IPS-18a (cell line): ENCODE data around the gene HADHA.

ENCODE experiments used
- H3K27ac ChIP-seq: one replicate; pipeline ENCODE4 v1.5.1; 2013; ENCODE audit warnings: low read length
- H3K27me3 ChIP-seq: one replicate; pipeline ENCODE4 v1.6.1; 2013; ENCODE audit warnings: mild to moderate bottlenecking, low read length; ENCODE audit not compliant: control insufficient read depth, insufficient read depth
- H3K36me3 ChIP-seq: one replicate; pipeline ENCODE4 v1.6.1; 2013; ENCODE audit warnings: low read depth, low read length; ENCODE audit not compliant: control insufficient read depth
- H3K4me1 ChIP-seq: one replicate; pipeline ENCODE4 v1.6.1; 2013; ENCODE audit warnings: low read depth, low read length; ENCODE audit not compliant: control insufficient read depth
- H3K4me3 ChIP-seq: one replicate; pipeline ENCODE4 v1.5.1; 2013; ENCODE audit warnings: low read length
- H3K9ac ChIP-seq: one replicate; pipeline ENCODE4 v1.6.1; 2013; ENCODE audit warnings: mild to moderate bottlenecking, low read length, moderate library complexity
- H3K9me3 ChIP-seq: one replicate; pipeline ENCODE4 v1.6.1; 2013; ENCODE audit warnings: low read depth, low read length; ENCODE audit not compliant: control insufficient read depth

Gene HADHA

DNA sequence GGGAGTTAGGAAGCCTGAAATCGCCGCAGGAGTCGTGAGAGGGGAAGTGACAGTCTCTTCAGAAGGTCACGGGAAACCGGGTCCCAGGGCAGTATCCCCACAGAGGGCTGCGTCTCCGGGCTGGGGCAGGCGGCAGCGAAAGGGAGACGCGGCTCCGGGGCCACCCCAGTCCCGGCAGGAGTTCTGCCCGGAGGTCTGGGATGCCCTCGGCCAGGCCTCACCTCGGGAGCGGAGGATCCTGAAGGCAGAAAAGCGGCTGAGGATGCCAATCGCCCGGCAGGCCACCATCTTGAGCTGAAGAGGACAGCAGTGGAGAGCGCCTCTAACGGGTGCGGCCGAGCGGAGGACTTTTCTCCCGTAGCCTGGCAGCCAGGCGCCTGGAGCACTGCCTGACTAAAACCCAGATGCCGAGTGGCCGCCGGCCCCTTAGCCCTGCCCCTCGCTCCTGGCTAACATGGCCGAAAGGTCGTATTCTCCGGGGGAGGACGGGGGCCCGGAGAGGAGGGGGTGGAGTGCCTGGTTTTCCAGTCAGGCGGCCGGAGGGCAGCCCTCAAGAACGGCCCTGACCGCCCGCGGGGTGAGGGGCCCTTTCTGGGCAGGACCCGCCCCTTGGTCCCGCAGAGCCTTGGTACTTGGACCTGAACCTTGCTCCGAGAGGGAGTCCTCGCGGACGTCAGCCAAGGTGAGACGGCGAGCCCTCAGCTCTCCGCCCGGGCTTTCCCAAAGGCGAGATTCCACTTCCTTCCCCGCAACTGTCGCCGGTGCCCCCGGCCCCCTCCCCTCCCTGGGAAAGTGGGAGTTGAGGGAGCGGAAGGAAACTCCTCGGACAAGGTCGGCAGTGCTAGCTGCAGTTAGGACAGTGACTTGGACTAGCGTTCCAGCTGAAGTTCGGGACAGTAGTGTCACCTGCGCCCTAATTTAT lies at the start of gene HADHA, which contains the start of gene HADHB:
Gene HADHA, minus strand, starts transcription at position 324 of the 922 bp plus-strand sequence. Its CDS starts 36 bp downstream, at position 288.
Gene HADHB, plus strand, starts transcription at position 631 of the 922 bp plus-strand sequence. CDS start 9,316 bp downstream, outside the sequence.
- Histone ChIP-seq H3K4me1 (peaks cover 12% of the 10 kb centered on the region), H3K9me3 (no peaks in the 10 kb centered on the region), H3K4me3 (peak within 1 kb of the TSS; percentile 81), H3K27me3 (no peaks in the 10 kb centered on the region), H3K36me3 (no peaks in the 10 kb centered on the region), H3K27ac (peak within 1 kb of the TSS; percentile 76), H3K9ac (peak within 1 kb of the TSS; percentile 64)

DNA sequence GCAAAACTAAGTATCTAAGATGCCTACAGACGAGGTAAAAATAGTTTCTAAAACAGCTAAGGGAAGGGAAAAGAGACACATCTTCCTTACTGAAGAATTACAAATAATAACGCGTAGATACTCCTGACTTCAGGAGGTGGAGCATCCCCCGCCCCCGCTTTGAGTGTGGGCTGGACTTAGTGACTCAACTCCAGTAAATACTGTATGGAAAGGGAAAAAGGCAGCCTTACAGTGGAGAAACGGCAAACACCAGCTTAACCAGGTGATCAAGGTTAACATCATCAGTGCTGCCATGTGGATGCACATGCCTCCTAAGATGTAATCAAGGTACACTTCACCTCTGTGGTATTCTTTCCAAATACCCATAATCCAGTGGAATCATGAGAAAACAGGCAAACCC lies 48.2 kb upstream of the HADHA start:
- Histone ChIP-seq H3K9me3 (no peaks in the 10 kb centered on the region), H3K9ac (no peak overlapping the region), H3K4me1 (no peaks in the 10 kb centered on the region), H3K27me3 (no peaks in the 10 kb centered on the region), H3K36me3 (peaks cover 4% of the 10 kb centered on the region), H3K27ac (no peak overlapping the region), H3K4me3 (no peak overlapping the region)

GRCh38 chr2:26290001-26290400 lies 45.6 kb upstream of the HADHA start:
- peaks cover 13% of the 10 kb centered on the region for H3K36me3 ChIP-seq
- H3K27me3 ChIP-seq, result no peaks in the 10 kb centered on the region
- no peaks in the 10 kb centered on the region for H3K9me3 ChIP-seq
- no peak overlapping the region for H3K9ac ChIP-seq
- no peak overlapping the region for H3K27ac ChIP-seq
- no peaks in the 10 kb centered on the region for H3K4me1 ChIP-seq
- H3K4me3 ChIP-seq, result no peak overlapping the region

- Histone ChIP-seq H3K9ac (no peak overlapping the region), H3K27me3 (no peaks in the 10 kb centered on the region), H3K36me3 (peaks cover 29% of the 10 kb centered on the region), H3K4me1 (no peaks in the 10 kb centered on the region), H3K9me3 (no peaks in the 10 kb centered on the region), H3K27ac (no peak overlapping the region), H3K4me3 (no peak overlapping the region)
These were observed 41.5 kb upstream of the HADHA start for GRCh38 chr2:26285931-26286330.

DNA sequence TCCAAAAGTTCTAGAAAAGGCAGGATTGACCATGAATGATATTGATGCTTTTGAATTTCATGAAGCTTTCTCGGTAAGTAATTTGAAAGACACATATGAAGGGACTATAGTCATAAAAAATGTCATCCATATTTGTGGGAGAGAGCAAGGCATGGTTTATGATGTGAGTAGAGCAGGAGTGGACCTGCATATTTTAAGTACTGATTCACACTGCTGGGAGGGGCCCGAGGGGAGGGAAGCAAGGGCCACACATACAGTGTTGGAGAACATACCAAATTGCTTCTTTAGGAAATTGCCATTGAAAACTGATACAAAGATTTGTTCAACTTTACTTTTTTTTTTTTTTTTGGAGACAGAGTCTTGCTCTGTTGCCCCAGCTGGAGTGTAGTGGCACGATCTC lies 39.7 kb upstream of the HADHA start:
- H3K9me3 ChIP-seq, result no peaks in the 10 kb centered on the region
- H3K27me3 ChIP-seq, result no peaks in the 10 kb centered on the region
- H3K4me1 ChIP-seq, result no peaks in the 10 kb centered on the region
- H3K36me3 ChIP-seq, result peaks cover 35% of the 10 kb centered on the region
- H3K9ac ChIP-seq, result no peak overlapping the region
- H3K27ac ChIP-seq, result no peak overlapping the region
- H3K4me3 ChIP-seq, result no peak overlapping the region

DNA sequence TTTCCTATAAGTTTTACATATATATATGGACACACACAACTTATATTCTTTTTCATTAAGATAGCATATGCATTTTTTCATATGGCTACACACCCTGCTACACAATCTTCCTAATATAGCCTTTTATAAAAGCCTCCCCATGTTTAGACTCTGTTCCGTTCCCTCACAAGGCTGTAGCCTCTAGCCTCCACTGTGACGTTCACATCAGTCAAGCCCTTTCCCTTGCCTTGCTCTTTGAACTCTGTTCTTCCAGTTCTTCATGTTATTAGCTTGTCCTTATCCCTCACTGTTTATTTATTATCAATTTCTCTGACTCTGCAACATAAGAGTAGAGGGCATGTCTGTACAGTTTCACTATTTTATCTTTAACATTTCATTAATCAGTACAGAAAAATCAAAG lies 39.2 kb upstream of the HADHA start:
- Histone ChIP-seq H3K4me3 (no peak overlapping the region), H3K4me1 (no peaks in the 10 kb centered on the region), H3K27ac (no peak overlapping the region), H3K9me3 (no peaks in the 10 kb centered on the region), H3K36me3 (peaks cover 38% of the 10 kb centered on the region), H3K27me3 (no peaks in the 10 kb centered on the region), H3K9ac (no peak overlapping the region)

- Histone ChIP-seq H3K9ac (no peak overlapping the region), H3K27ac (no peak overlapping the region), H3K36me3 (peaks cover 40% of the 10 kb centered on the region), H3K9me3 (no peaks in the 10 kb centered on the region), H3K27me3 (no peaks in the 10 kb centered on the region), H3K4me1 (no peaks in the 10 kb centered on the region), H3K4me3 (no peak overlapping the region)
These were observed 36.8 kb upstream of the HADHA start for GRCh38 chr2:26281226-26281625.

- no peaks in the 10 kb centered on the region for H3K9me3 ChIP-seq
- H3K9ac ChIP-seq, result no peak overlapping the region
- H3K36me3 ChIP-seq, result peaks cover 37% of the 10 kb centered on the region
- no peak overlapping the region for H3K27ac ChIP-seq
- H3K27me3 ChIP-seq, result no peaks in the 10 kb centered on the region
- no peak overlapping the region for H3K4me3 ChIP-seq
- H3K4me1 ChIP-seq, result no peaks in the 10 kb centered on the region
These were observed 35.5 kb upstream of the HADHA start for GRCh38 chr2:26279886-26280285.

DNA sequence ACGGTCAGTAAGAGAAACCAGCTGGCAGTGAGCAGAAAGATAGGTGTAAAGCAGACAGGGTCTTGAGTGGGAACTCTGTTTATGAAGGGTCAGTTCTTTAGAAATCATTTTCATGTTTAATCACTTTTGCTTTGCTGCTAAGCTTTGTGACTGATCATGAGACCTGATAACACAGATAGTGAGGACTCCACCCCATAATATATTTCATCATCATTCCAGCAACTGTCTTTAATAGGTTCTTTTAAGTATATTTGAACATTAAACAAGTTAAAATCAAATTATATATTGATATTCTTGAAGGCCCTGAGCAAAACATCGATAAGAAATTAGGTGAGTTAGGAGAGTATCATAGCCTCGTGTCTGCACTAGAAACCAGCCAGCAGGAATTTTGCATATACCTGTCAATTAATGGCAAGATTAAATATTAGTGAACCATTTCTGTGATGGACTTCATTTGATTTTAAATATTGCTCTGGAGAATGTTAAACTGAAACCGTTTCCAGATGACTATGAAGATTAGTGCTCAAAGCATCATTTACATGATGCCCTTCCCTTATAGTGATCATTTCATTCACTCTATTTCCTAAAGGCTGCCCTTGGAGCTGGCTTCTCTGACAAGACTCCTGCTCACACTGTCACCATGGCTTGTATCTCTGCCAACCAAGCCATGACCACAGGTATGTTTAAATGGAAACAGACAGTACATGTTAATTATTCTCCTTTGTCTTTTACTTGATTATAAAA lies 32.2 kb upstream of the HADHA start:
- Histone ChIP-seq H3K9ac (no peak overlapping the region), H3K36me3 (peaks cover 28% of the 10 kb centered on the region)

DNA sequence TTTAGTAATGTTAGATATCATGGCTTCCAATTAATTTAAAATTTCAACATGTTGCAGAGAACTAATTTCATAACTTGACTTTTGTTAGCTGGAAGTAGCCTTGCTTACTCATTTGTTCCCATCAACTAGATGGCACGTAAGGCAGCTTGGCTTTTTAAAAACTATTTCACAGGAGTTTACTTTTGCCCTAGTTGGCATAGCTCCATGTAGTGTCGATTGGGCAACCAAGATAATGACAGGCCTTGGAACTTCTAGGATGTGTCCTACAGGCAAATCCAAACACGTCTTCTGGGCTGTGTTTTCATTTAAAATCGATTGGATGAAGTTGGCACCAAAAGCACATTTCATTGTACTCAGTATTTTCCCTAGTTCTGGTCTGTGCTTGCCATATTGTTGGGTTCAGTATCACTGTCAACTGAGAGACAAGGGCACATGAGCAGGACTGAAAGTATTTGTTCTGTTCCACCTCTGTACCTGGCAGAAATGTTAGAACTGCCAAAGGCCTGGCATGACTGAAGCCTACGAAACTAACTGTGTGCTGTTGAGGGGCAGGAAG lies 29.7 kb upstream of the HADHA start:
- H3K9ac ChIP-seq, result no peak overlapping the region
- H3K9me3 ChIP-seq, result no peaks in the 10 kb centered on the region
- H3K4me3 ChIP-seq, result no peak overlapping the region
- H3K36me3 ChIP-seq, result peaks cover 14% of the 10 kb centered on the region
- H3K27ac ChIP-seq, result no peak overlapping the region
- H3K27me3 ChIP-seq, result no peaks in the 10 kb centered on the region
- H3K4me1 ChIP-seq, result no peaks in the 10 kb centered on the region

More for the DNA sequence above, 32.2 kb upstream of the HADHA start:
- H3K4me3 ChIP-seq, result no peak overlapping the region
- H3K4me1 ChIP-seq, result no peaks in the 10 kb centered on the region
- H3K27me3 ChIP-seq, result no peaks in the 10 kb centered on the region
- no peak overlapping the region for H3K27ac ChIP-seq
- H3K9me3 ChIP-seq, result no peaks in the 10 kb centered on the region

- Histone ChIP-seq H3K36me3 (peaks cover 11% of the 10 kb centered on the region), H3K9ac (no peak overlapping the region), H3K9me3 (no peaks in the 10 kb centered on the region), H3K27me3 (no peaks in the 10 kb centered on the region), H3K4me1 (no peaks in the 10 kb centered on the region), H3K27ac (no peak overlapping the region), H3K4me3 (no peak overlapping the region)
These were observed 29.1 kb upstream of the HADHA start for GRCh38 chr2:26273501-26273900.
